Gastrocnemius medialis (tissue), 4 donors: Measurements from ENCODE around the gene PER3. TPM values are rescaled to one million over a fixed set of nuclear protein-coding genes. Genes with fewer than 3 reads are reported as not detected.

Source experiments
- ATAC-seq, 2 donors: fragments of 150-250 bp; one replicate each; pipeline ENCODE4 v1.9.1; 2016
- DNase-seq, 2 donors: peaks; one replicate each; pipeline ENCODE4 v3.0.0-alpha.2; 2019
- H3K27ac ChIP-seq, 4 donors: fragments of 200-600 bp; sonication (generic); 1 replicate in 1 of 4; 2 replicates in 3 of 4; pipeline ENCODE4 v1.5.1; 2016 to 2018; ENCODE audit warnings: mild to moderate bottlenecking in 2 of 4, moderate library complexity in 1 of 4
- H3K27me3 ChIP-seq, 3 donors: fragments of 200-600 bp; sonication (generic) in 2 of 3; 1 replicate in 1 of 3; 2 replicates in 2 of 3; pipeline versions ENCODE4 v1.5.1 to v1.6.0; 2016 to 2019; ENCODE audit warnings: mild to moderate bottlenecking in 1 of 3, moderate library complexity in 1 of 3
- H3K36me3 ChIP-seq, 2 donors: fragments of 200-600 bp; sonication (generic) in 1 of 2; one replicate each; pipeline ENCODE4 v1.5.1; 2017 to 2018
- H3K4me1 ChIP-seq, 2 donors: fragments of 200-600 bp; sonication (generic) in 1 of 2; one replicate each; pipeline ENCODE4 v1.5.1; 2016 to 2017; ENCODE audit warnings: mild to moderate bottlenecking in 2 of 2
- H3K4me3 ChIP-seq, 4 donors: fragments of 200-600 bp; sonication (generic) in 3 of 4; 1 replicate in 1 of 4; 2 replicates in 3 of 4; pipeline ENCODE4 v1.5.1; 2016 to 2019; ENCODE audit warnings: mild to moderate bottlenecking in 2 of 4
- H3K9me3 ChIP-seq, 3 donors: fragments of 200-600 bp; sonication (generic) in 2 of 3; 1 replicate in 1 of 3; 2 replicates in 2 of 3; pipeline ENCODE4 v1.5.1; 2016 to 2019
- POLR2A ChIP-seq, 2 donors: fragments of 450-650 bp; IDR thresholded peaks; one replicate each; pipeline ENCODE4 v1.6.1; 2017; ENCODE audit warnings: antibody characterized with exemption in 2 of 2, mild to moderate bottlenecking in 2 of 2, moderate library complexity in 2 of 2
- in situ Hi-C, 4 donors: fragments of 200-750 bp; cut with MboI; loops; one replicate each; pipeline versions ENCODE4 v1.15.0 to v1.8.0; 2017; ENCODE audit warnings: low sequenced_read_pairs in 4 of 4
- intact Hi-C: fragments of 100-400 bp; cut with DNase I; formaldehyde crosslinking; loops from one replicate; pipeline ENCODE4 v1.15.1; 2023; ENCODE audit warnings: low total_unique reads
- total RNA-seq, 4 donors: library from RNA; depleted of rRNA; stranded (reverse); fragments of >200 nt; gene quantifications; one replicate each; pipeline versions ENCODE4 v1.1.0 to v1.2.3, GENCODE V29; 2016
- TF ChIP-seq, protein P1 (sequence below), 5 experiments: fragments of 450-650 bp in 3 of 5; fragments of 200-600 bp in 2 of 5; sonication (generic) in 2 of 5; IDR thresholded peaks in 4 of 5; conservative IDR thresholded peaks in 1 of 5; 1 replicate in 4 of 5; 2 replicates in 1 of 5; pipeline ENCODE4 v1.5.1; 2016 to 2019; ENCODE audit warnings: antibody characterized with exemption in 5 of 5, mild to moderate bottlenecking in 3 of 5, moderate library complexity in 3 of 5

The PER3 gene
- total RNA-seq, 4 donors from 2014 or later: 3.7 to 7.1 (median 5.5) TPM

DNA sequence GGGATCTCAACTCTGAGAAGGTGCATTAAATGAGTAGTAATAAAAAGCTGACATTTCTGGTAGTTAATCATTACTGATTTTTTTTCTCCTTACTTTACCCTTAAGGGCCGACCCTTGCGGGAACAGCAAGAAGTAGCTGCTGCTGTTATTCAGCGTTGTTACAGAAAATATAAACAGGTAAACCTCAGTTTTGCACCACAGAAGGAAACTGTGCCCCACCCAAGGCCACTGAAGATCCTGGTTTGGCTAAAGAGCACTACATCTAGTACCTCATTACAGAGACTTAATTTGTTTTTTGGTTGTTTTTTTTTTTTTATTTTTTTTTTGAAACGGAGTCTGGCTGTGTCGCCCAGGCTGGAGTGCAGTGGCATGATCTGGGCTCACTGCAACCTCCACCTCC is 36.5 kb upstream of the PER3 start:
- in situ Hi-C loops: loop anchor here in 1 of 4 donors (5.0 kb wide), 1 partner anchor 75 kb away; no protein-coding TSS in a partner anchor
- Histone ChIP-seq H3K27me3 (no peaks in the 10 kb centered on the region), H3K27ac (no peak overlapping the region), H3K4me1 (no peaks in the 10 kb centered on the region), H3K36me3 (no peaks in the 10 kb centered on the region), H3K4me3 (no peak overlapping the region), H3K9me3 (no peaks in the 10 kb centered on the region)
- no peak for ATAC-seq
- no peak for DNase-seq
- no peak for TF ChIP-seq POLR2A (IDR thresholded peaks at IDR 0.05)
- TF ChIP-seq, protein P1, sequence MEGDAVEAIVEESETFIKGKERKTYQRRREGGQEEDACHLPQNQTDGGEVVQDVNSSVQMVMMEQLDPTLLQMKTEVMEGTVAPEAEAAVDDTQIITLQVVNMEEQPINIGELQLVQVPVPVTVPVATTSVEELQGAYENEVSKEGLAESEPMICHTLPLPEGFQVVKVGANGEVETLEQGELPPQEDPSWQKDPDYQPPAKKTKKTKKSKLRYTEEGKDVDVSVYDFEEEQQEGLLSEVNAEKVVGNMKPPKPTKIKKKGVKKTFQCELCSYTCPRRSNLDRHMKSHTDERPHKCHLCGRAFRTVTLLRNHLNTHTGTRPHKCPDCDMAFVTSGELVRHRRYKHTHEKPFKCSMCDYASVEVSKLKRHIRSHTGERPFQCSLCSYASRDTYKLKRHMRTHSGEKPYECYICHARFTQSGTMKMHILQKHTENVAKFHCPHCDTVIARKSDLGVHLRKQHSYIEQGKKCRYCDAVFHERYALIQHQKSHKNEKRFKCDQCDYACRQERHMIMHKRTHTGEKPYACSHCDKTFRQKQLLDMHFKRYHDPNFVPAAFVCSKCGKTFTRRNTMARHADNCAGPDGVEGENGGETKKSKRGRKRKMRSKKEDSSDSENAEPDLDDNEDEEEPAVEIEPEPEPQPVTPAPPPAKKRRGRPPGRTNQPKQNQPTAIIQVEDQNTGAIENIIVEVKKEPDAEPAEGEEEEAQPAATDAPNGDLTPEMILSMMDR (IDR thresholded peaks at IDR 0.05 in 4 of 5, conservative IDR thresholded peaks at IDR 0.05 in 1 of 5): no peak
- intact Hi-C loops: no loop called here

DNA sequence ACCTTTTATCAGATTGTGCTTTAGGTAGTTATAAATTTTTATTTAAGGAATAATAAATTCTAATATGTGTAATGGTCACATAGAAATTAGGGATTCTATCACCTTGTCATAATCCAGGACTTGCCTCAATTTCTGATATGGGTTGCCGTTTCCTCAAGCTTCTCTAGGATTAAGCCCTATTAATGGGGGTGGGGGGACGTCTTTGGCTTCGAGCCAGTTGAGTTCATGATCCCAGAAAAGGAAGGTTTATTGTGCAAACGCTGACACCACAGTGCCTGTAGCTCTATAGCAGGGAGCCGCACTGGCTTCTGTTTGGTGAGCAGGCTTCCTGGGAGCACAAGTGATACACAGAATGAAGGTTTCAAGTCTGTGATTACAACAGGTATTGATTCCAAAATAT is 35.0 kb upstream of the PER3 start:
- in situ Hi-C loops: loop anchor here in 1 of 4 donors (5.0 kb wide), 1 partner anchor 77 kb away; no protein-coding TSS in a partner anchor
- H3K4me1 ChIP-seq: no peaks in the 10 kb centered on the region

DNA sequence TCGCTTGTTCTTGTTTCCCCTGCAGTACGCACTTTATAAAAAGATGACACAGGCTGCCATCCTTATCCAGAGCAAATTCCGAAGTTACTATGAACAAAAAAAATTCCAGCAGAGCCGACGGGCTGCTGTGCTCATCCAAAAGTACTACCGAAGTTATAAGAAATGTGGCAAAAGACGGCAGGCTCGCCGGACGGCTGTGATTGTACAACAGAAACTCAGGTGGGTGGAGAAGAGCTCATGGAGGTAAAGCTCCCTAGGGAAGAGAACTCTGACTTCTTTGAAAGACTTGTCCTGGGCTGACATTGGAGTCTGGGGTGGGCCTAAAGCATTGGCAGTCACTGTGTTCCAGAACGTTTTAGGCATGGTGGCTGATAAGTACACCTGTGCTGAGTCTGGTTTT is 32.9 kb upstream of the PER3 start:
- intact Hi-C loops: no loop called here
- ATAC-seq (no peak), DNase-seq (no peak)
- Histone ChIP-seq H3K4me1 (no peaks in the 10 kb centered on the region), H3K9me3 (no peaks in the 10 kb centered on the region), H3K36me3 (no peaks in the 10 kb centered on the region), H3K4me3 (no peak overlapping the region), H3K27ac (no peak overlapping the region), H3K27me3 (no peaks in the 10 kb centered on the region)
- TF ChIP-seq, protein P1 (IDR thresholded peaks at IDR 0.05 in 4 of 5, conservative IDR thresholded peaks at IDR 0.05 in 1 of 5): no peak
- no peak for TF ChIP-seq POLR2A (IDR thresholded peaks at IDR 0.05)
- in situ Hi-C loops: loop anchor here in 3 of 4 donors (5.0 kb wide), 2 partner anchors 79 to 84 kb away; no protein-coding TSS in a partner anchor

More for the DNA sequence above, 35.0 kb upstream of the PER3 start:
- Histone ChIP-seq H3K9me3 (no peaks in the 10 kb centered on the region), H3K4me3 (no peak overlapping the region), H3K36me3 (no peaks in the 10 kb centered on the region), H3K27me3 (no peaks in the 10 kb centered on the region), H3K27ac (no peak overlapping the region)
- ATAC-seq (no peak), DNase-seq (no peak)
- no peak for TF ChIP-seq POLR2A (IDR thresholded peaks at IDR 0.05)
- TF ChIP-seq, protein P1 (IDR thresholded peaks at IDR 0.05 in 4 of 5, conservative IDR thresholded peaks at IDR 0.05 in 1 of 5): no peak
- intact Hi-C loops: no loop called here

DNA sequence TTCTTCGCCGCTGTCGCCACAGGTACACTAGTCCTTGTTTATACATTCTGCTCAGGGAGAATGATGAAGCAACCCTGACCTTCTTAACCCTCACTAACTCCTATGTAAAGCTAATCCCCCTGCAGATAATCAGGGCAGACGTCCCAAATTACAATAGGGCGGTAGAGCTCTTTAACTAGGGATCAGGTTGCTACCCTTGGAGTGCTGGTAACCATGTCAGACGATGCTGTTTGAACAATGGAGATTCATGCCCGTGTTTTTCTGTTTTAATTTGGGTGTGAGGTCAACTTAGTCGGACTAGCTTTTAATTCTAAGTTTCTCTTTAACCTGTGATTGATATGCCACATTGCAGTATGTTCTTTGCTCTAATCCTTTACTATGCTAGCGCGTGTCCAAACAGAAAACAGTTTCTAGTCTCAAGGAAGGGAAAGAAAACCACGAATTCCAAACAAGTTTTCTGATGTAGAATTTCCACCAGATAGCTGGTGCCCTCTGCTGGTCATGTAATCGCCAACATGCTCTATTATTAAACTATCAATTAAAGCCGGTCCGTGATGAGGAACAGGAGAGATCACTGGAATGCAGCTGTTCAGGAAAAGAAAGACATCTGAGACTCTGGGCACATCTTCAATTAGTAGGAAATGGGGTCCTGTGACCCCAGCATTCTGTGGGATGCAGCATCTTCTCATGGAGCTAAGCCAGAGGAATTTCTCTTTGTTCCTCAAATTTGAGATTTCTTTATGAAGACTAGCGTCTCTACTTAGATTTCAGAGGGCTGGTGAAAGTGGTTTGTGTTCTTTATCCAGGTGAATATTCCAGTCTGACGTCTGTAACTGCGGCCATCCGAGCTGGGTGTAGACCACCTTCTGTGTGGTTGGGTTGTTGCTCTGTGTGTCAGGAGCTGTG is 31.3 kb upstream of the PER3 start:
- Histone ChIP-seq H3K36me3 (no peaks in the 10 kb centered on the region), H3K9me3 (no peaks in the 10 kb centered on the region), H3K4me1 (no peaks in the 10 kb centered on the region), H3K27ac (no peak overlapping the region), H3K4me3 (peak overlapping the region in 3 of 4 donors; percentile 12 to 38 (median 28)), H3K27me3 (no peaks in the 10 kb centered on the region)
- peak; percentile 19 to 27 for DNase-seq
- intact Hi-C loops: loop anchor here (1.0 kb wide), 1 partner anchor 83 kb away; no protein-coding TSS in a partner anchor
- TF ChIP-seq, protein P1 (IDR thresholded peaks at IDR 0.05 in 4 of 5, conservative IDR thresholded peaks at IDR 0.05 in 1 of 5): peak; percentile 81 to 91 (median 83)
- no peak for TF ChIP-seq POLR2A (IDR thresholded peaks at IDR 0.05)
- in situ Hi-C loops: loop anchor here in 3 of 4 donors (5.0 kb wide), 2 partner anchors 80 to 85 kb away; no protein-coding TSS in a partner anchor
- ATAC-seq: peak; percentile 55 to 63
